ENCODE measurements around the gene PHLDA2. TPM values are rescaled to one million over a fixed set of nuclear protein-coding genes. Genes with fewer than 3 reads are reported as not detected.
A peak's percentile ranks its signal among the peaks of the same experiment; 100 is the strongest.

PHLDA2 gene
- total and polyA plus RNA-seq, 2 of the 13 experiments (the other 11 are each of a cell fraction or from before 2014, with no cell fraction given) = 0.55 to 0.78 TPM

- peaks cover 16% of the 10 kb centered on the region for H3K4me1 ChIP-seq (ENCODE audit: insufficient read depth, low read length)
- DNase-seq (ENCODE audit: low spot score) = no peak
These were observed 12.9 kb downstream of the PHLDA2 start for GRCh38 chr11:2916114-2916891.

More at GRCh38 chr11:2916114-2916891, 12.9 kb downstream of the PHLDA2 start:
- Histone ChIP-seq H3K27ac (ENCODE audit: extremely low read length, insufficient read depth, low read length) (no peak overlapping the region), H4K20me1 (ENCODE audit: insufficient read depth, low read length) (no peaks in the 10 kb centered on the region), H3K4me3 (replicated peaks in 1 of 3; ENCODE audit: insufficient read depth in 1 of 3, low read depth in 2 of 3, low read length in 3 of 3) (no peak overlapping the region), H3K79me2 (ENCODE audit: insufficient read depth, low read length) (no peaks in the 10 kb centered on the region), H3K4me2 (ENCODE audit: low read depth, low read length) (no peak overlapping the region), H3K36me3 (replicated peaks in 1 of 2; ENCODE audit: control insufficient read depth in 1 of 2, insufficient read depth in 2 of 2, low read length in 2 of 2) (no peaks in the 10 kb centered on the region), H3K9ac (ENCODE audit: insufficient read depth, low read depth, low read length) (no peak overlapping the region), H2AFZ (ENCODE audit: low read length) (no peak overlapping the region), H3K27me3 (ENCODE audit: control insufficient read depth in 1 of 2, insufficient read depth in 2 of 2, low read length in 2 of 2) (no peaks in the 10 kb centered on the region), H3K9me3 (ENCODE audit: low read length) (no peaks in the 10 kb centered on the region)
- BruUV-seq (replicated peaks) = no TSS peak
- TF ChIP-seq, protein P1, sequence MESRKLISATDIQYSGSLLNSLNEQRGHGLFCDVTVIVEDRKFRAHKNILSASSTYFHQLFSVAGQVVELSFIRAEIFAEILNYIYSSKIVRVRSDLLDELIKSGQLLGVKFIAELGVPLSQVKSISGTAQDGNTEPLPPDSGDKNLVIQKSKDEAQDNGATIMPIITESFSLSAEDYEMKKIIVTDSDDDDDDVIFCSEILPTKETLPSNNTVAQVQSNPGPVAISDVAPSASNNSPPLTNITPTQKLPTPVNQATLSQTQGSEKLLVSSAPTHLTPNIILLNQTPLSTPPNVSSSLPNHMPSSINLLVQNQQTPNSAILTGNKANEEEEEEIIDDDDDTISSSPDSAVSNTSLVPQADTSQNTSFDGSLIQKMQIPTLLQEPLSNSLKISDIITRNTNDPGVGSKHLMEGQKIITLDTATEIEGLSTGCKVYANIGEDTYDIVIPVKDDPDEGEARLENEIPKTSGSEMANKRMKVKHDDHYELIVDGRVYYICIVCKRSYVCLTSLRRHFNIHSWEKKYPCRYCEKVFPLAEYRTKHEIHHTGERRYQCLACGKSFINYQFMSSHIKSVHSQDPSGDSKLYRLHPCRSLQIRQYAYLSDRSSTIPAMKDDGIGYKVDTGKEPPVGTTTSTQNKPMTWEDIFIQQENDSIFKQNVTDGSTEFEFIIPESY (CRISPR knock-in tag; IDR thresholded peaks at IDR 0.05) = peak; percentile 94
- TF ChIP-seq KLF16 (CRISPR knock-in tag; IDR thresholded peaks at IDR 0.05) = no peak
- TF ChIP-seq, protein P2, sequence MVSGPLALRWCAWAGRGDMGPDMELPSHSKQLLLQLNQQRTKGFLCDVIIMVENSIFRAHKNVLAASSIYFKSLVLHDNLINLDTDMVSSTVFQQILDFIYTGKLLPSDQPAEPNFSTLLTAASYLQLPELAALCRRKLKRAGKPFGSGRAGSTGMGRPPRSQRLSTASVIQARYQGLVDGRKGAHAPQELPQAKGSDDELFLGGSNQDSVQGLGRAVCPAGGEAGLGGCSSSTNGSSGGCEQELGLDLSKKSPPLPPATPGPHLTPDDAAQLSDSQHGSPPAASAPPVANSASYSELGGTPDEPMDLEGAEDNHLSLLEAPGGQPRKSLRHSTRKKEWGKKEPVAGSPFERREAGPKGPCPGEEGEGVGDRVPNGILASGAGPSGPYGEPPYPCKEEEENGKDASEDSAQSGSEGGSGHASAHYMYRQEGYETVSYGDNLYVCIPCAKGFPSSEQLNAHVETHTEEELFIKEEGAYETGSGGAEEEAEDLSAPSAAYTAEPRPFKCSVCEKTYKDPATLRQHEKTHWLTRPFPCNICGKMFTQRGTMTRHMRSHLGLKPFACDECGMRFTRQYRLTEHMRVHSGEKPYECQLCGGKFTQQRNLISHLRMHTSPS (CRISPR knock-in tag; IDR thresholded peaks at IDR 0.05; ENCODE audit: low read depth) = peak; percentile 40; the same call in 1 of the 2 replicates
- TF ChIP-seq ZBTB43 (CRISPR knock-in tag; conservative IDR thresholded peaks at IDR 0.05) = no peak
- no peak for TF ChIP-seq KAT7 (CRISPR knock-in tag; IDR thresholded peaks at IDR 0.05; ENCODE audit: borderline replicate concordance)
- 0 out of 2 replicates have a peak, but pooled peaks have one; percentile 9 for TF ChIP-seq HNF4A (CRISPR knock-in tag; IDR thresholded peaks at IDR 0.05)
- no peak for TF ChIP-seq MAX (IDR thresholded peaks at IDR 0.05)
- TF ChIP-seq HNRNPL (IDR thresholded peaks at IDR 0.05; ENCODE audit: low read depth, low read length) = 0 out of 2 replicates have a peak, but pooled peaks have one; percentile 45
- 0 out of 2 replicates have a peak, but pooled peaks have one; percentile 18 for TF ChIP-seq RBFOX2 (IDR thresholded peaks at IDR 0.05; ENCODE audit: low read depth, low read length)
- no peak for TF ChIP-seq ZNF280D (CRISPR knock-in tag; IDR thresholded peaks at IDR 0.05)
- FAIRE-seq (no peak), ATAC-seq (no peak)
- intact Hi-C loops (cut with micrococcal nuclease; ENCODE audit: unreplicated experiment) (no loop called here), in situ Hi-C loops (cut with HindIII; ENCODE audit: extremely low pct_ligation_motif_present, low pct_unique_long_range_greater_than_20kb) (no loop called here)
- POLR2A ChIA-PET = no interaction called here
- 100% methylated on average over 3 of the region's 20 CpGs for WGBS (ENCODE audit: low lambda C conversion rate)
- CTCF ChIA-PET (ENCODE audit: low intra/inter-chr PET ratio, low total read pairs) = no interaction called here

Data from HepG2 (cell line).